Measurements from ENCODE around the gene ZBTB5.
"Not testable (repeated sequence)": the region's sequence is repeated elsewhere in the genome, so short reads cannot be mapped to it uniquely, and the experiment has no call there.

Gene ZBTB5

GRCh38 chr9:37398464-37399025 is 66.7 kb downstream of the ZBTB5 start:
- H3K36me3 ChIP-seq (ENCODE audit: insufficient read depth, insufficient read length, low read length), result no peaks in the 10 kb centered on the region
- no peaks in the 10 kb centered on the region for H3K4me1 ChIP-seq (ENCODE audit: insufficient read depth, insufficient read length)
- peaks cover 6% of the 10 kb centered on the region; the same call in 1 of the 2 replicates for H3K9me3 ChIP-seq (ENCODE audit: insufficient read depth, low read length)
- H3K27me3 ChIP-seq (ENCODE audit: insufficient read depth, insufficient read length), result no peaks in the 10 kb centered on the region
- no peak for TF ChIP-seq ZNF274 (IDR thresholded peaks at IDR 0.05; ENCODE audit: low read depth, low read length)
- TF ChIP-seq SUZ12 (IDR thresholded peaks at IDR 0.05; ENCODE audit: extremely low read depth, insufficient read depth, insufficient read length), result no peak
- TF ChIP-seq YY1 (IDR thresholded peaks at IDR 0.05; ENCODE audit: insufficient read depth, insufficient read length), result no peak
- no peak for DNase-seq (ENCODE audit: low read depth, low spot score)
- no peak overlapping the region for H3K4me3 ChIP-seq (ENCODE audit: insufficient read length, low read depth)
- H3K9ac ChIP-seq (ENCODE audit: insufficient read length, low read depth), result no peak overlapping the region

DNA sequence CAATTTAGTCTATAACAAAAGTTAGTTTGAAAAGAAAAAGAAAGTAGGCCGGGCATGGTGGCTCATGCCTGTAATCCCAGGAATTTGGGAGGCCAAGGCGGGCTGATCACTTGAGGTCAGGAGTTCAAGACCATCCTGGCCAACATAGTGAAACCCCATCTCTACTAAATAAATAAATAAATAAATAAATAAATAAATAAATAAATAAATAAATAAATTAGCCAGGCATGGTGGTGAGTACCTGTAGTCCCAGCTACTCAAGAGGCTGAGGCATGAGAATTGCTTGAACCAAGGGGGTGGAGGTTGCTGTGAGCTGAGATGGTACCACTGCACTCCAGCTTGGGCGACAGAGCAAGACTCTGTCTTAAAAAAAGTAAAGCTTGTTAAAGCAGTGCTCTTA is 67.3 kb downstream of the ZBTB5 start:
- not testable (repeated sequence) for DNase-seq (ENCODE audit: low read depth, low spot score); H3K9me3 ChIP-seq (ENCODE audit: insufficient read depth, low read length); H3K4me3 ChIP-seq (ENCODE audit: insufficient read length, low read depth)

GRCh38 chr9:37395663-37396062 is 69.6 kb downstream of the ZBTB5 start:
- Histone ChIP-seq H3K4me1 (ENCODE audit: insufficient read depth, insufficient read length) (no peaks in the 10 kb centered on the region), H3K27me3 (ENCODE audit: insufficient read depth, insufficient read length) (no peaks in the 10 kb centered on the region), H3K9ac (ENCODE audit: insufficient read length, low read depth) (no peak overlapping the region), H3K9me3 (ENCODE audit: insufficient read depth, low read length) (peaks cover 6% of the 10 kb centered on the region; the same call in 1 of the 2 replicates), H3K36me3 (ENCODE audit: insufficient read depth, insufficient read length, low read length) (no peaks in the 10 kb centered on the region), H3K4me3 (ENCODE audit: insufficient read length, low read depth) (no peak overlapping the region)
- DNase-seq (ENCODE audit: low read depth, low spot score), result no peak
- TF ChIP-seq YY1 (IDR thresholded peaks at IDR 0.05; ENCODE audit: insufficient read depth, insufficient read length) (no peak), SUZ12 (IDR thresholded peaks at IDR 0.05; ENCODE audit: extremely low read depth, insufficient read depth, insufficient read length) (no peak), ZNF274 (IDR thresholded peaks at IDR 0.05; ENCODE audit: low read depth, low read length) (no peak)

More for the DNA sequence above, 67.3 kb downstream of the ZBTB5 start:
- not testable (repeated sequence) for H3K27me3 ChIP-seq (ENCODE audit: insufficient read depth, insufficient read length); H3K9ac ChIP-seq (ENCODE audit: insufficient read length, low read depth); H3K36me3 ChIP-seq (ENCODE audit: insufficient read depth, insufficient read length, low read length); H3K4me1 ChIP-seq (ENCODE audit: insufficient read depth, insufficient read length)

DNA sequence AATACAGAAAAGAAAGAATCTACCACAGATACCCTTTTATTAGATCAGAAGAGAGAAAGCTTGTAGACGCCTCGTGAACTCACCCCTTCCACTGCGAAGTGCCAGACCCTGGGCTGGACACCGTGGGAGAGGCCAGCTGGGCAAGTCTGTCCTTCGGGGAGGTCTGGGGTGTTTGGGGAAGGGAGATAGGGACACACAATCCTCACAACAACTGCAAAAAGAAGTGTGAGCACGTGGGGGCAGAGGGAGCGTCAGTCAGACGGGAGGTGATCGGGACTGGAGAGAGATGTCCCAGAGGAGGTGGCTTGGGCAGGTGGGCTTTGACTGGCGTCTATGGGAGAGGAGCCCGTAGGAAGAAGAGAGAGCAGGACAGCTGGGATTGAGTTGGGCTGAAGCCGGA is 70.0 kb downstream of the ZBTB5 start:
- no peaks in the 10 kb centered on the region for H3K27me3 ChIP-seq (ENCODE audit: insufficient read depth, insufficient read length)
- H3K4me3 ChIP-seq (ENCODE audit: insufficient read length, low read depth), result no peak overlapping the region
- TF ChIP-seq YY1 (IDR thresholded peaks at IDR 0.05; ENCODE audit: insufficient read depth, insufficient read length) (no peak), SUZ12 (IDR thresholded peaks at IDR 0.05; ENCODE audit: extremely low read depth, insufficient read depth, insufficient read length) (no peak), ZNF274 (IDR thresholded peaks at IDR 0.05; ENCODE audit: low read depth, low read length) (no peak)
- no peak overlapping the region for H3K9ac ChIP-seq (ENCODE audit: insufficient read length, low read depth)
- no peak for DNase-seq (ENCODE audit: low read depth, low spot score)
- H3K36me3 ChIP-seq (ENCODE audit: insufficient read depth, insufficient read length, low read length), result no peaks in the 10 kb centered on the region
- H3K4me1 ChIP-seq (ENCODE audit: insufficient read depth, insufficient read length), result no peaks in the 10 kb centered on the region
- peaks cover 6% of the 10 kb centered on the region; the same call in 1 of the 2 replicates for H3K9me3 ChIP-seq (ENCODE audit: insufficient read depth, low read length)

- no peaks in the 10 kb centered on the region for H3K36me3 ChIP-seq (ENCODE audit: insufficient read depth, insufficient read length, low read length)
- DNase-seq (ENCODE audit: low read depth, low spot score), result no peak
Observed at GRCh38 chr9:37392272-37392671, 73.0 kb downstream of the ZBTB5 start.

DNA sequence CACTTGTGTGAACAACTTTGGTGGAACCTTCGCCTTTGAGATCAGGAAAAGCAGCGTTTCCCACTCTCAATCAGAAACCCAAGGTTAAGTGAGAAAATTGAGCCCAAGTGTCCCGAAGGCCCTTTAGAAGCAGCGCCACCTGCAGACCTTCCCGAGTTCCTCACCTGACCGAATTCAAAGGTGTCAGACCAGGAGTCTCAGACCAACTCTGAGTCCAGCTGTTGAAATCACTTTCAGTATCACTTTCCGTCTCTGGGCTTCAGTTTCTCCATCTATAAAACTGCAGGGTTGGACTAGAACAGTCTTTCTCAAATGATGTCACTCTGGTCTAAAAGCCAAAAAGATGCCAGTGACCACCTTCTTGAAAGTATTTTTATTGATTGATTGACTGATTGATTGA is 74.5 kb downstream of the ZBTB5 start:
- Histone ChIP-seq H3K4me1 (ENCODE audit: insufficient read depth, insufficient read length) (no peaks in the 10 kb centered on the region), H3K36me3 (ENCODE audit: insufficient read depth, insufficient read length, low read length) (no peaks in the 10 kb centered on the region), H3K9me3 (ENCODE audit: insufficient read depth, low read length) (no peaks in the 10 kb centered on the region), H3K27me3 (ENCODE audit: insufficient read depth, insufficient read length) (no peaks in the 10 kb centered on the region), H3K9ac (ENCODE audit: insufficient read length, low read depth) (no peak overlapping the region), H3K4me3 (ENCODE audit: insufficient read length, low read depth) (no peak overlapping the region)
- no peak for DNase-seq (ENCODE audit: low read depth, low spot score)
- no peak for TF ChIP-seq YY1 (IDR thresholded peaks at IDR 0.05; ENCODE audit: insufficient read depth, insufficient read length)
- no peak for TF ChIP-seq ZNF274 (IDR thresholded peaks at IDR 0.05; ENCODE audit: low read depth, low read length)
- TF ChIP-seq SUZ12 (IDR thresholded peaks at IDR 0.05; ENCODE audit: extremely low read depth, insufficient read depth, insufficient read length), result no peak

More at GRCh38 chr9:37392272-37392671, 73.0 kb downstream of the ZBTB5 start:
- Histone ChIP-seq H3K9ac (ENCODE audit: insufficient read length, low read depth) (no peak overlapping the region), H3K9me3 (ENCODE audit: insufficient read depth, low read length) (no peaks in the 10 kb centered on the region), H3K4me1 (ENCODE audit: insufficient read depth, insufficient read length) (no peaks in the 10 kb centered on the region), H3K27me3 (ENCODE audit: insufficient read depth, insufficient read length) (no peaks in the 10 kb centered on the region), H3K4me3 (ENCODE audit: insufficient read length, low read depth) (no peak overlapping the region)
- TF ChIP-seq SUZ12 (IDR thresholded peaks at IDR 0.05; ENCODE audit: extremely low read depth, insufficient read depth, insufficient read length) (no peak), YY1 (IDR thresholded peaks at IDR 0.05; ENCODE audit: insufficient read depth, insufficient read length) (no peak), ZNF274 (IDR thresholded peaks at IDR 0.05; ENCODE audit: low read depth, low read length) (no peak)
